Colonic mucosa (tissue), 4 donors: ENCODE results near the gene TSGA10. TPM values are rescaled to one million over a fixed set of nuclear protein-coding genes. Genes with fewer than 3 reads are reported as not detected.
A peak's percentile ranks its signal among the peaks of the same experiment; 100 is the strongest.
"Not testable (repeated sequence)": the region's sequence is repeated elsewhere in the genome, so short reads cannot be mapped to it uniquely, and the experiment has no call there.

Source experiments
- DNase-seq: peaks from one replicate; pipeline ENCODE4 v3.0.0-alpha.2; 2020
- H3K27ac ChIP-seq: fragments of 200-600 bp; one replicate; pipeline ENCODE4 v1.8.0; 2021
- H3K27me3 ChIP-seq: fragments of 200-600 bp; one replicate; pipeline ENCODE4 v1.8.0; 2021
- H3K36me3 ChIP-seq: fragments of 200-600 bp; one replicate; pipeline ENCODE4 v1.8.0; 2021
- H3K4me1 ChIP-seq: fragments of 200-600 bp; one replicate; pipeline ENCODE4 v1.8.0; 2021; ENCODE audit warnings: mild to moderate bottlenecking
- H3K4me3 ChIP-seq: fragments of 200-600 bp; one replicate; pipeline ENCODE4 v1.8.0; 2021
- H3K9ac ChIP-seq, 2 donors: one replicate each; pipeline ENCODE4 v1.7.0; 2013; ENCODE audit warnings: control low read depth in 2 of 2, low read depth in 2 of 2, low read length in 2 of 2
- H3K9me3 ChIP-seq: fragments of 200-600 bp; one replicate; pipeline ENCODE4 v1.8.0; 2021
- CTCF ChIP-seq: fragments of 200-600 bp; IDR thresholded peaks from one replicate; pipeline ENCODE4 v1.8.0; 2022; ENCODE audit warnings: antibody characterized with exemption, mild to moderate bottlenecking
- intact Hi-C: fragments of 100-400 bp; cut with DNase I; formaldehyde crosslinking; loops from one replicate; pipeline ENCODE4 v1.14.1; 2022
- total RNA-seq, 2 donors: library from RNA; stranded (reverse); fragmentation: NEBNext Ultra II Directional in 1 of 2; extraction: Animal tissue kit (Norgen Biotek cat#: 25700) in 1 of 2; gene quantifications; one replicate each; pipeline ENCODE4 v1.2.1, GENCODE V29; 2021
- donor health status: healthy.
- donor health status: DM: no; HTN: no; CAD: no.
- donor health status: DM: no; HTN: no; CAD: no.

Gene TSGA10
- 1 to 10 TPM; 6.1 to 6.6 TPM for total RNA-seq

- no peak for TF ChIP-seq CTCF
- Histone ChIP-seq H3K9ac (peak within 1 kb of the TSS; percentile 77 to 87), H3K4me3 (peak within 1 kb of the TSS; percentile 65), H3K27me3 (no peaks in the 10 kb centered on the region), H3K9me3 (no peaks in the 10 kb centered on the region), H3K27ac (peak within 1 kb of the TSS; percentile 92), H3K4me1 (no peaks in the 10 kb centered on the region), H3K36me3 (no peaks in the 10 kb centered on the region)
- DNase-seq = peak; percentile 94
- intact Hi-C loops = loop anchor here (10.0 kb wide), 1 partner anchor 340 kb away; the partner anchor contains the start of gene REV1
These were observed at the start of gene TSGA10, which contains the start of gene LIPT1 for GRCh38 chr2:99154643-99155536. TSS of gene TSGA10 (minus strand) at chr2:99154942. CDS start at chr2:99109439, 45,503 bp downstream. TSS of gene LIPT1 (plus strand) at chr2:99154967. CDS start at chr2:99161958, 6,991 bp downstream.

GRCh38 chr2:99201959-99202678, 47.4 kb upstream of the TSGA10 start:
- Histone ChIP-seq H3K27ac (no peak overlapping the region), H3K9me3 (no peaks in the 10 kb centered on the region), H3K36me3 (peaks cover 4% of the 10 kb centered on the region), H3K4me3 (no peak overlapping the region), H3K9ac (no peak overlapping the region), H3K4me1 (no peaks in the 10 kb centered on the region), H3K27me3 (no peaks in the 10 kb centered on the region)
- no peak for TF ChIP-seq CTCF
- intact Hi-C loops = no loop called here
- no peak for DNase-seq

GRCh38 chr2:99200076-99200800, 45.5 kb upstream of the TSGA10 start:
- Histone ChIP-seq H3K27ac (no peak overlapping the region), H3K9me3 (no peaks in the 10 kb centered on the region), H3K4me1 (no peaks in the 10 kb centered on the region), H3K27me3 (no peaks in the 10 kb centered on the region), H3K4me3 (no peak overlapping the region), H3K9ac (no peak overlapping the region), H3K36me3 (peaks cover 4% of the 10 kb centered on the region)
- no peak for TF ChIP-seq CTCF
- DNase-seq = no peak
- intact Hi-C loops = no loop called here

GRCh38 chr2:99198103-99198841, 43.5 kb upstream of the TSGA10 start:
- Histone ChIP-seq H3K9ac (no peak overlapping the region), H3K4me3 (no peak overlapping the region), H3K9me3 (no peaks in the 10 kb centered on the region), H3K36me3 (peaks cover 4% of the 10 kb centered on the region), H3K27ac (no peak overlapping the region), H3K4me1 (no peaks in the 10 kb centered on the region), H3K27me3 (no peaks in the 10 kb centered on the region)
- no peak for DNase-seq
- intact Hi-C loops = no loop called here
- TF ChIP-seq CTCF = no peak

GRCh38 chr2:99192364-99192763, 37.6 kb upstream of the TSGA10 start:
- H3K36me3 ChIP-seq, intact Hi-C loops, H3K9ac ChIP-seq, H3K4me3 ChIP-seq, H3K9me3 ChIP-seq, DNase-seq, H3K27me3 ChIP-seq, H3K4me1 ChIP-seq, H3K27ac ChIP-seq: not testable (repeated sequence)
